Lower lobe of right lung (tissue), 2 donors: ENCODE data around the gene HTT. TPM values are rescaled to one million over a fixed set of nuclear protein-coding genes. Genes with fewer than 3 reads are reported as not detected.
"Not testable (repeated sequence)": the region's sequence is repeated elsewhere in the genome, so short reads cannot be mapped to it uniquely, and the experiment has no call there.

ENCODE experiments used
- ATAC-seq, 2 donors: fragments of 200-7000 bp; cut with Tn5 transposase; one replicate each; pipeline ENCODE4 v1.9.1; 2020 to 2022; ENCODE audit warnings: mild to moderate bottlenecking in 2 of 2, moderate library complexity in 2 of 2
- DNase-seq: peaks from one replicate; pipeline ENCODE4 v3.0.0-alpha.2; 2020
- H3K27ac ChIP-seq: fragments of 200-600 bp; one replicate; pipeline ENCODE4 v1.8.0; 2022
- H3K27me3 ChIP-seq: fragments of 200-600 bp; one replicate; pipeline ENCODE4 v1.8.0; 2022; ENCODE audit warnings: low read depth
- H3K36me3 ChIP-seq: fragments of 200-600 bp; one replicate; pipeline ENCODE4 v1.8.0; 2022; ENCODE audit warnings: mild to moderate bottlenecking
- H3K4me1 ChIP-seq: fragments of 200-600 bp; one replicate; pipeline ENCODE4 v1.8.0; 2022
- H3K4me3 ChIP-seq: fragments of 200-600 bp; one replicate; pipeline ENCODE4 v1.8.0; 2022; ENCODE audit warnings: mild to moderate bottlenecking
- H3K9me3 ChIP-seq: fragments of 200-600 bp; one replicate; pipeline ENCODE4 v1.8.0; 2022
- intact Hi-C: fragments of 100-400 bp; cut with DNase I; formaldehyde crosslinking; loops from one replicate; pipeline ENCODE4 v1.11.0; 2022
- total RNA-seq: library from RNA; stranded (reverse); fragmentation: NEBNext Ultra II Directional; extraction: Animal tissue kit (Norgen Biotek cat#: 25700); gene quantifications from one replicate; pipeline ENCODE4 v1.2.1, GENCODE V29; 2021
- TF ChIP-seq, protein P1 (sequence below): fragments of 200-600 bp; IDR thresholded peaks from one replicate; pipeline ENCODE4 v1.8.0; 2022; ENCODE audit warnings: antibody characterized with exemption, mild to moderate bottlenecking
- donor health status: DM: no; HTN: yes; CAD: no; lungs with severe emphysema.

HTT gene
- total RNA-seq, 1 donor from 2014 or later, result 73.1 TPM

DNA sequence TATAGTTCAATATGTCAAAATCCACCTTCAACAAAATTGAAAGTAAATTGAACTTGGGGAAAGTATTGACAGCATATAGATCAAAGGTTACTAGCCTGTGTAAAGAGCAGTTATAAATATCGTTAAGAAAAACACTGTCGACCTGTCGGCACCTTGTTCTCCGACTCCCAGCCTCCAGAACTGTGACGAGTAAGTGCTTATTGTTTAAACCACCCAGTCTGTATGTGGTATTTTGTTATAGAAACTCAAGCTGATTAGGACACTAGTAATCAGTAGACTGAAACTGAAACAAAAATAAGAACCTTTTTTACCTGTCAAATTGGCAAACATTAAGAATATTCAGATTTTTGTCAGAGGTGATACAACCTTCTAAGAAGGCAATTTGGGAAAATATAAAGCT lies 17.0 kb downstream of the HTT start:
- no peak overlapping the region for H3K27ac ChIP-seq
- no peaks in the 10 kb centered on the region for H3K9me3 ChIP-seq
- H3K4me1 ChIP-seq, result no peaks in the 10 kb centered on the region
- ATAC-seq, result no peak
- intact Hi-C loops, result no loop called here
- no peak for DNase-seq
- H3K36me3 ChIP-seq, result peaks cover 55% of the 10 kb centered on the region
- TF ChIP-seq, protein P1, sequence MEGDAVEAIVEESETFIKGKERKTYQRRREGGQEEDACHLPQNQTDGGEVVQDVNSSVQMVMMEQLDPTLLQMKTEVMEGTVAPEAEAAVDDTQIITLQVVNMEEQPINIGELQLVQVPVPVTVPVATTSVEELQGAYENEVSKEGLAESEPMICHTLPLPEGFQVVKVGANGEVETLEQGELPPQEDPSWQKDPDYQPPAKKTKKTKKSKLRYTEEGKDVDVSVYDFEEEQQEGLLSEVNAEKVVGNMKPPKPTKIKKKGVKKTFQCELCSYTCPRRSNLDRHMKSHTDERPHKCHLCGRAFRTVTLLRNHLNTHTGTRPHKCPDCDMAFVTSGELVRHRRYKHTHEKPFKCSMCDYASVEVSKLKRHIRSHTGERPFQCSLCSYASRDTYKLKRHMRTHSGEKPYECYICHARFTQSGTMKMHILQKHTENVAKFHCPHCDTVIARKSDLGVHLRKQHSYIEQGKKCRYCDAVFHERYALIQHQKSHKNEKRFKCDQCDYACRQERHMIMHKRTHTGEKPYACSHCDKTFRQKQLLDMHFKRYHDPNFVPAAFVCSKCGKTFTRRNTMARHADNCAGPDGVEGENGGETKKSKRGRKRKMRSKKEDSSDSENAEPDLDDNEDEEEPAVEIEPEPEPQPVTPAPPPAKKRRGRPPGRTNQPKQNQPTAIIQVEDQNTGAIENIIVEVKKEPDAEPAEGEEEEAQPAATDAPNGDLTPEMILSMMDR, result no peak
- no peak overlapping the region for H3K4me3 ChIP-seq
- H3K27me3 ChIP-seq, result no peaks in the 10 kb centered on the region

DNA sequence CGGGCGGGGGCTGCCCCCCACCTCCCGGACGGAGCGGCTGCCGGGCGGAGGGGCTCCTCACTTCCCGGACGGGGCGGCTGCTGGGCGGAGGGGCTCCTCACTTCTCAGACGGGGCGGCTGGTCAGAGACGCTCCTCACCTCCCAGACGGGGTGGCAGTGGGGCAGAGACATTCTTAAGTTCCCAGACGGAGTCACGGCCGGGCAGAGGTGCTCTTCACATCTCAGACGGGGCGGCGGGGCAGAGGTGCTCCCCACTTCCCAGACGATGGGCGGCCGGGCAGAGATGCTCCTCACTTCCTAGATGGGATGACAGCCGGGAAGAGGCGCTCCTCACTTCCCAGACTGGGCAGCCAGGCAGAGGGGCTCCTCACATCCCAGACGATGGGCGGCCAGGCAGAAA lies 20.2 kb downstream of the HTT start:
- ATAC-seq, DNase-seq: not testable (repeated sequence)

DNA sequence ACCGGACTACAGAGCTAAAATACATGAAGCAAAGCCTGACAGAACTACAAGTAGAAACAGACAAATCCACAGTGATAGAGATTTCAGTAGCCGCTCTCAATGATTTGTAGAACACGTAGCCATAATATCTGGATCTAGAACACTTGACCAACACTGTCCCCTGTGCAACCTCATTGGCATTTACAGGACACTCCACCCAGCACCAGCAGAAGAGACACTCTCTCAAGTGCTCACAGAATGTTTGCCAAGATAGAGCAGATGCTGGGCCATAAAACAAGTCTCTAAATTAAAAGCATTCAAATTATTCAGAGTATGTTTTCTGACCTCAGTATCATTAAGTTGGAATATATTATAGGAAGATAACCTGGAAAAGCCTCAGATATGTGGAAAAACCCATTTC lies 21.7 kb downstream of the HTT start:
- Histone ChIP-seq H3K27me3 (no peaks in the 10 kb centered on the region), H3K4me1 (no peaks in the 10 kb centered on the region), H3K36me3 (peaks cover 46% of the 10 kb centered on the region), H3K9me3 (no peaks in the 10 kb centered on the region), H3K27ac (no peak overlapping the region), H3K4me3 (no peak overlapping the region)
- ATAC-seq (no peak), DNase-seq (no peak)
- TF ChIP-seq, protein P1, result no peak
- intact Hi-C loops, result no loop called here

More for the DNA sequence above, 20.2 kb downstream of the HTT start:
- peaks cover 39% of the 10 kb centered on the region for H3K36me3 ChIP-seq
- H3K4me1 ChIP-seq, H3K27me3 ChIP-seq, H3K4me3 ChIP-seq, H3K27ac ChIP-seq, intact Hi-C loops, H3K9me3 ChIP-seq: not testable (repeated sequence)

DNA sequence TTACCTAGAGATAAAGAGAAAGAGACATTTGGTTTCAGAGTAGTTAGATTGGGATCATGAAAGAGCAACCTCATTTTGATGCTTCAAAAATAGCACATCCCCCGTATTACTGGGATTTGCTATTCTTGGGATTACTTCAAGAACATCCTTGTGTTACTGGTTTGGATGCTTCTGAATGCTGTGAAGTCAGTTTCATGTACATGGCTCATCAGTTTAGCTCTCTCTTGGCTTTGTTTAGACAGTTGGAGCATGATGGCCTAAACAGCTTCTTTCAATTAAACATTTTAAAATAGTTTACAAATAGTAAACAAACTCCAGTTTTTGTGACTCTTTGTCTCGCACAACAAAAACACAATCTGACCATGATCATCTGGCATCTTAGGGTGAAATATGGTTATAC lies 23.9 kb downstream of the HTT start:
- Histone ChIP-seq H3K27ac (no peak overlapping the region), H3K9me3 (no peaks in the 10 kb centered on the region), H3K4me3 (no peak overlapping the region), H3K27me3 (no peaks in the 10 kb centered on the region), H3K36me3 (peaks cover 52% of the 10 kb centered on the region), H3K4me1 (no peaks in the 10 kb centered on the region)
- ATAC-seq, result no peak
- intact Hi-C loops, result no loop called here
- TF ChIP-seq, protein P1, result no peak
- no peak for DNase-seq

DNA sequence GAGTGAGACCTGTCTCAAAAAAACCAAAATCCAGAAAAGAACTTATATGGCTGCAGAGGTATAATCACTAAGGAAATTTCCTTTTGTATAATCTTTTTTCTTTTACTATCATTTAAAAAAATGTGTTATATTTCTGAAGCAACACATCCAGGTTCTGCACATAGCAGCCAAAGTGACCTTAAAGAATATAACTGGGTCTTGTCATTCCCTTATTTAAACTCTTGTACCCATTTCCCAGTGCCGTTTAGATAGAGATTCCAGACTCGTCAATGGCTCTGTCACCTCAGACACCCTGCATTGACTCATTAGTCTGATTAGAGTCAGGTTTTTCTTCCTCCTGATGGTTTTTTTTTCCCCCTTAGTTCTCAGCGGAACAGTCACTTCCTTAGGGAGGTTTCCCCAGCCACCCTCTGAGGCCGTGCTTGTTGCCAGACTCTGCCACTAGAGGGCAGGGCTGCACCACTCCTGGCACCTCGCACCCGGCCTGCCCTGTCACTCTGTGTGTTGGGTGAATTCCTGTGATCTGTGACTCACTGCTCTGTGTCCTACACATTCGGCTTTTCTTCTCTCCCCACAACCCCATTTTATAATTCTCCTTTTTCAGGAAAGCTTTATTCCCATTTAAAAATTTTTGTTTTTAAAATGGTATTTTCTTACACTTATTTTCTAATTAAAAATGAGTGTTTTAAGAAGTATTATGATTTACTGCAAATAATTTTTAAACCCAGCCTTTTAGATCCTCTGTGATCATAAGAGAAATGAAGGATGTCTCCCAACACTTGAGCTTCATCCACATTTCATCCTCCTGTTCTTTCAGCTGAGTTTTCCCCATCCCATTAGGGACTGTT lies 32.1 kb downstream of the HTT start:
- Histone ChIP-seq H3K4me1 (peaks cover 34% of the 10 kb centered on the region), H3K27me3 (no peaks in the 10 kb centered on the region), H3K9me3 (no peaks in the 10 kb centered on the region), H3K27ac (peak overlapping the region; percentile 28), H3K36me3 (peaks cover 89% of the 10 kb centered on the region), H3K4me3 (no peak overlapping the region)
- intact Hi-C loops, result no loop called here
- peak; percentile 87 for DNase-seq
- ATAC-seq, result peak; percentile 99
- TF ChIP-seq, protein P1, result peak; percentile 96

DNA sequence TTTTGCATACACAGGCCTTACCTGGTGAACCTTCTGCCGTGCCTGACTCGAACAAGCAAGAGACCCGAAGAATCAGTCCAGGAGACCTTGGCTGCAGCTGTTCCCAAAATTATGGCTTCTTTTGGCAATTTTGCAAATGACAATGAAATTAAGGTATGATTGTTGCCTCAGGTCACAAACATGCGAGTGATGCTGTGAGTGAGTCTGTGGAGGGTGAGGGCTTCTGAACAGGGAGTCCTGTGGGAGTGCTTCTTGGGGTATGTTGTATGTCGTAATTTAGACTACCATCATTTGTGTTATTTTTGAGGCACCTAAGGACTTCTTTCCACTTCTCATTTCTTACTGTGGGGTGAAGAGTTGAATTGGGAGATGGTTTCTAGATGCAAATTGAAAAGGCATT lies 32.8 kb downstream of the HTT start:
- Histone ChIP-seq H3K4me1 (peaks cover 37% of the 10 kb centered on the region), H3K27me3 (no peaks in the 10 kb centered on the region), H3K36me3 (peaks cover 89% of the 10 kb centered on the region), H3K27ac (peak overlapping the region; percentile 28), H3K9me3 (no peaks in the 10 kb centered on the region), H3K4me3 (no peak overlapping the region)
- ATAC-seq, result no peak
- TF ChIP-seq, protein P1, result no peak
- DNase-seq, result no peak
- intact Hi-C loops, result no loop called here
